Upper lobe of left lung (tissue), 6 donors: ENCODE results near the gene TMEM54. TPM values are rescaled to one million over a fixed set of nuclear protein-coding genes. Genes with fewer than 3 reads are reported as not detected.
"Not testable (repeated sequence)": the region's sequence is repeated elsewhere in the genome, so short reads cannot be mapped to it uniquely, and the experiment has no call there.

ENCODE experiments used
- ATAC-seq, 2 donors: fragments of 200-7000 bp; cut with Tn5 transposase; one replicate each; pipeline ENCODE4 v1.9.1; 2022; ENCODE audit warnings: mild to moderate bottlenecking in 2 of 2, moderate library complexity in 2 of 2; ENCODE audit not compliant: low FRiP score in 2 of 2
- DNase-seq, 2 donors: peaks; one replicate each; pipeline ENCODE4 v3.0.0-alpha.2; 2019 to 2020
- H3K27ac ChIP-seq, 4 donors: fragments of 200-600 bp; sonication (generic); one replicate each; pipeline ENCODE4 v1.5.1; 2016 to 2019
- H3K27me3 ChIP-seq, 4 donors: fragments of 200-600 bp; sonication (generic); one replicate each; pipeline ENCODE4 v1.5.1; 2017 to 2019
- H3K36me3 ChIP-seq, 4 donors: fragments of 200-600 bp; sonication (generic); one replicate each; pipeline ENCODE4 v1.5.1; 2016 to 2019
- H3K4me1 ChIP-seq, 4 donors: fragments of 200-600 bp; sonication (generic); one replicate each; pipeline ENCODE4 v1.5.1; 2018 to 2019
- H3K4me3 ChIP-seq, 4 donors: fragments of 200-600 bp; sonication (generic); one replicate each; pipeline ENCODE4 v1.5.1; 2017 to 2019; ENCODE audit warnings: mild to moderate bottlenecking in 2 of 4, moderate library complexity in 1 of 4
- H3K9me3 ChIP-seq, 4 donors: fragments of 200-600 bp; sonication (generic); one replicate each; pipeline ENCODE4 v1.5.1; 2018 to 2019
- CTCF ChIP-seq, 6 experiments: fragments of 450-650 bp in 4 of 6; fragments of 200-600 bp in 2 of 6; sonication (generic) in 2 of 6; IDR thresholded peaks; one replicate each; pipeline ENCODE4 v1.5.1; 2016 to 2019; ENCODE audit warnings: antibody characterized with exemption in 6 of 6
- EP300 ChIP-seq, 4 donors: sonication (generic); formaldehyde crosslinking; IDR thresholded peaks; one replicate each; pipeline ENCODE4 v1.5.1; 2017; ENCODE audit warnings: antibody characterized with exemption in 4 of 4, control low read depth in 2 of 4
- POLR2A ChIP-seq, 4 donors: fragments of 450-650 bp; IDR thresholded peaks; one replicate each; pipeline ENCODE4 v1.5.1; 2016 to 2017; ENCODE audit warnings: antibody characterized with exemption in 4 of 4, mild to moderate bottlenecking in 2 of 4
- POLR2AphosphoS5 ChIP-seq, 2 donors: sonication (generic); formaldehyde crosslinking; IDR thresholded peaks; one replicate each; pipeline ENCODE4 v1.5.1; 2017; ENCODE audit warnings: antibody characterized with exemption in 2 of 2
- WGBS, 2 donors: methylation state at CpG; one replicate each; pipeline ENCODE4 v1.1.5; 2017 to 2018; 5-methylcytosine and 5-hydroxymethylcytosine counted together
- total RNA-seq, 6 donors: library from RNA; depleted of rRNA in 4 of 6; stranded (reverse); fragments of >200 nt in 4 of 6; gene quantifications; one replicate each; pipeline versions ENCODE4 v1.1.0 to v1.2.1, GENCODE V29; 2016 to 2021
- donor health status: DM: no; HTN: no; CAD: no; lungs with moderate emphysema.
- donor health status: DM: no; HTN: yes; CAD: no; lungs with severe emphysema.

The TMEM54 gene
- total RNA-seq, 6 donors from 2014 or later = 37.7 to 94.1 (median 58.6) TPM

- Histone ChIP-seq H3K4me3 (no peak overlapping the region), H3K27ac (no peak overlapping the region), H3K36me3 (no peaks in the 10 kb centered on the region), H3K9me3 (no peaks in the 10 kb centered on the region), H3K27me3 (no peaks in the 10 kb centered on the region), H3K4me1 (peaks cover 0 to 6% (median 2%) of the 10 kb centered on the region in 4 donors)
- 85 to 92% methylated on average over 6 to 7 of the region's 7 CpGs for WGBS, 2 donors
- TF ChIP-seq POLR2A (IDR thresholded peaks at IDR 0.05) = no peak
- no peak for TF ChIP-seq POLR2AphosphoS5 (IDR thresholded peaks at IDR 0.05)
- no peak for TF ChIP-seq CTCF (IDR thresholded peaks at IDR 0.05)
- TF ChIP-seq EP300 (IDR thresholded peaks at IDR 0.05) = no peak
- DNase-seq (no peak), ATAC-seq (no peak)
Observed at GRCh38 chr1:32906654-32907053, 5.5 kb upstream of the TMEM54 start.

DNA sequence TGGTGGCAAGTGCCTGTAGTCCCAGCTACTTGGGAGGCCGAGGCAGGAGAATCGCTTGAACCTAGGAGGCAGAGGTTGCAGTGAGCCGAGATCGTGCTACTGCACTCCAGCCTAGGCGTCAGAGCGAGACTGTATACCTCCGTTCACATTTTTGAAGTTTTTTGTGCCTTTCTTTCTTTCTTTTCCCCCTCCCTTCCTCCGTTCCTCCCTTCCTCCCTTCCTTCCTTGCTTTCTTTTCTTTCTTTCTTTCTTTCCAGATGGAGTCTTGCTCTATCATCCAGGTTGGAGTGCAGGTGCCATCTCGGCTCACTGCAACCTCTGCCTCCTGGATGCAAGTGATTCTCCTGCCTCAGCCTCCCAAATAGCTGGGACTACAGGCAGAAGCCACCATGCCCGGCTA, 4.4 kb upstream of the TMEM54 start:
- H3K4me3 ChIP-seq, H3K9me3 ChIP-seq, DNase-seq, H3K27me3 ChIP-seq, H3K27ac ChIP-seq, H3K36me3 ChIP-seq, ATAC-seq: not testable (repeated sequence)
- H3K4me1 ChIP-seq = peaks cover 4 to 13% (median 10%) of the 10 kb centered on the region in 4 donors
- WGBS, 2 donors = 81 to 85% methylated on average over 10 of the region's 10 CpGs

GRCh38 chr1:32904797-32905196, 3.6 kb upstream of the TMEM54 start:
- no peak for DNase-seq
- WGBS, 2 donors = 59 to 67% methylated on average over 2 of the region's 2 CpGs
- H3K4me3 ChIP-seq = no peak overlapping the region

DNA sequence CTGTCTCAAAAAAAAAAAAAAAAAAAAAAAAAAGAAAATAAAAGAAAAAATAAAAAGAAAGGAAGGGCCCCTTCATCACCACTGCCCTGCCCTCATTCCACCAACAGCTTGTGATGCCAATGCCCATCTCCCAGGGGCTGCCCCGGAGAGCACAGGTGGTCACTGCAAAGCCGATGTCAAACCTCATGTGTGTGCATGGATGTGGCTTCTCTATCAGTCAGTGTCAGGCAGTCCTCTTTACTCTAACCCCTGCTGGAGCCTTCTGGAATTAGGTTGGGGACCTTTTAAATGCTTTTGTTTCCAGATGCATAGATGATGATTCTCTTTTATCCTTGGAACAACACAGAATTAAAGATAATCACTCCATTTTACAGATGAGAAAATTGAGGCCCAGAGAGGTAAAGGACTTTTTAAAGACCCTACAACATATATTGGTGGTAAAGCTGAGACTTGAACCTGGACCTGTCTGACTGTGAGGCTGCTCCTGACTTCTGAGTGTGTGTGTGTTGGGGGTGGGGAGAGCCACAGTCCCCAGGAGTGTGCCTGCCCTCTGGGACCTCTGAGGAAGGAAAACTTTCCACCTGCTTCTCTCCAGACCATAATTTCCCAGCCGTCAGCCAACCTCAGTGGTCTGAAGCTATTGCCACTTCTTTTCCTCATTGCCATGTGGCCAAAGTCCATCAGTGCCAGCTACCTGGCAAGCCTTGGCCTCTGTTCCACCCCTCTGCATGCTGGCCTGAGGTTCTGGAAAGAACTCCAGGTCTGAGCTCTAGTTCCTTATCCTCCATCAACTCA, 3.0 kb upstream of the TMEM54 start:
- DNase-seq (no peak), ATAC-seq (no peak)
- Histone ChIP-seq H3K27ac (no peak overlapping the region), H3K9me3 (no peaks in the 10 kb centered on the region), H3K4me1 (peaks cover 8 to 19% (median 14%) of the 10 kb centered on the region in 4 donors), H3K27me3 (peaks cover 0 to 8% (median 3%) of the 10 kb centered on the region in 4 donors), H3K4me3 (no peak overlapping the region), H3K36me3 (no peaks in the 10 kb centered on the region)
- 72 to 81% methylated on average over 3 of the region's 3 CpGs for WGBS, 2 donors
- no peak for TF ChIP-seq POLR2AphosphoS5 (IDR thresholded peaks at IDR 0.05)
- TF ChIP-seq CTCF (IDR thresholded peaks at IDR 0.05) = no peak
- TF ChIP-seq POLR2A (IDR thresholded peaks at IDR 0.05) = no peak
- TF ChIP-seq EP300 (IDR thresholded peaks at IDR 0.05) = no peak

More at GRCh38 chr1:32904797-32905196, 3.6 kb upstream of the TMEM54 start:
- Histone ChIP-seq H3K27ac (no peak overlapping the region), H3K9me3 (no peaks in the 10 kb centered on the region), H3K4me1 (peaks cover 8 to 19% (median 14%) of the 10 kb centered on the region in 4 donors), H3K27me3 (peaks cover 0 to 8% (median 3%) of the 10 kb centered on the region in 4 donors), H3K36me3 (no peaks in the 10 kb centered on the region)
- ATAC-seq = no peak
- TF ChIP-seq CTCF (IDR thresholded peaks at IDR 0.05) = no peak
- no peak for TF ChIP-seq POLR2AphosphoS5 (IDR thresholded peaks at IDR 0.05)
- no peak for TF ChIP-seq EP300 (IDR thresholded peaks at IDR 0.05)
- no peak for TF ChIP-seq POLR2A (IDR thresholded peaks at IDR 0.05)

DNA sequence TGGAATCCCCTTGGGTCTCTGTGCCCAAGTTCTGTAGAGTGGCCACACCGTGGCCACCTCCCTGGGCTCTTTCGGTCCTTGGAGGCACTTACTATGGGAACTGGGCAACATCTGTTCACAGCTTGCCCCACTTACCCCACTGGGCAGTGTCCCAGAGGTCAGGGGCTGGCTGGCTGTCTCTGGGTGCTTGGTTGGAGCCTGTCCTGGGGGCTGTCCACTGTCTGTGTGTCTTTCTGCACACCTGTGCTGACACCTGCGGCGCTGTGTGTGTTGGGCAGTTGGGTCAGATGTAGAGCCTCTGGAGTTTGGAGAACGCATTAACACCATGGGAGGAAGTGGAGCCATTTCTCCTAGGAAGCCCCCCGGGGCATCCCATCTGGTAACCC, 1.3 kb upstream of the TMEM54 start:
- 72 to 77% methylated on average over 6 of the region's 6 CpGs for WGBS, 2 donors
- peaks cover 0 to 8% (median 3%) of the 10 kb centered on the region in 4 donors for H3K27me3 ChIP-seq
- no peak for DNase-seq

More for the DNA sequence above, 1.3 kb upstream of the TMEM54 start:
- Histone ChIP-seq H3K27ac (no peak overlapping the region), H3K4me1 (peaks cover 8 to 18% (median 14%) of the 10 kb centered on the region in 4 donors), H3K4me3 (no peak overlapping the region), H3K36me3 (no peaks in the 10 kb centered on the region), H3K9me3 (no peaks in the 10 kb centered on the region)
- TF ChIP-seq POLR2A (IDR thresholded peaks at IDR 0.05) (no peak), CTCF (IDR thresholded peaks at IDR 0.05) (no peak), POLR2AphosphoS5 (IDR thresholded peaks at IDR 0.05) (no peak), EP300 (IDR thresholded peaks at IDR 0.05) (no peak)
- no peak for ATAC-seq
